Activated T-helper 17 cell treated with anti-CD3 and anti-CD28 coated beads, Interleukin-2, amount 50 U/mL, for 72 hours (primary cell): ENCODE data around the gene BACE2. TPM values are rescaled to one million over a fixed set of nuclear protein-coding genes. Genes with fewer than 3 reads are reported as not detected.
A peak's percentile ranks its signal among the peaks of the same experiment; 100 is the strongest.

Experiments
- ATAC-seq: fragments of 150-1000 bp; cut with Tn5 transposase; replicated peaks from 2 replicates; pipeline ENCODE4 v1.10.0; 2021; ENCODE audit warnings: mild to moderate bottlenecking, moderate library complexity
- H3K27ac Mint-ChIP-seq: one replicate; pipeline ENCODE4 v1.8.0; 2022; ENCODE audit warnings: mixed read lengths
- H3K27me3 Mint-ChIP-seq: one replicate; pipeline ENCODE4 v1.8.0; 2022; ENCODE audit warnings: mixed read lengths
- H3K36me3 Mint-ChIP-seq: one replicate; pipeline ENCODE4 v1.8.0; 2022; ENCODE audit warnings: low read depth, mild to moderate bottlenecking, mixed read lengths
- H3K4me1 Mint-ChIP-seq: one replicate; pipeline ENCODE4 v1.8.0; 2022; ENCODE audit warnings: mixed read lengths
- H3K4me3 Mint-ChIP-seq: one replicate; pipeline ENCODE4 v1.8.0; 2022; ENCODE audit warnings: mild to moderate bottlenecking, mixed read lengths
- H3K9me3 Mint-ChIP-seq: one replicate; pipeline ENCODE4 v1.8.0; 2022; ENCODE audit warnings: mixed read lengths
- total RNA-seq, 2 donors: library from RNA; stranded (reverse); gene quantifications; one replicate each; pipeline ENCODE4 v1.2.3, GENCODE V29; 2022

BACE2 gene
- under 1 TPM in 1 of 2 donors, not detected in 1; 0.52 TPM for total RNA-seq

- peak; percentile 60 for ATAC-seq
- peaks cover 4% of the 10 kb centered on the region for H3K36me3 Mint-ChIP-seq
- no peaks in the 10 kb centered on the region for H3K9me3 Mint-ChIP-seq
- H3K4me3 Mint-ChIP-seq: peak within 1 kb of the TSS; percentile 68
- H3K4me1 Mint-ChIP-seq: peaks cover 5% of the 10 kb centered on the region
- peaks cover 52% of the 10 kb centered on the region for H3K27me3 Mint-ChIP-seq
- no peak within 1 kb of the TSS for H3K27ac Mint-ChIP-seq
Measured at GRCh38 chr21:41167348-41168342, at the start of gene BACE2. Gene BACE2 (plus strand): TSS chr21:41168160. CDS start chr21:41168264, 104 bp downstream.

- no peak for ATAC-seq
Measured at GRCh38 chr21:41119901-41120300, 48.1 kb upstream of the BACE2 start.

GRCh38 chr21:41120997-41121396 is 47.0 kb upstream of the BACE2 start:
- H3K27me3 Mint-ChIP-seq: peaks cover 23% of the 10 kb centered on the region
- H3K27ac Mint-ChIP-seq: no peak overlapping the region
- H3K4me3 Mint-ChIP-seq: no peak overlapping the region
- no peaks in the 10 kb centered on the region for H3K36me3 Mint-ChIP-seq
- no peaks in the 10 kb centered on the region for H3K4me1 Mint-ChIP-seq
- no peak for ATAC-seq
- H3K9me3 Mint-ChIP-seq: no peaks in the 10 kb centered on the region

More at GRCh38 chr21:41119901-41120300, 48.1 kb upstream of the BACE2 start:
- H3K4me3 Mint-ChIP-seq: no peak overlapping the region
- H3K36me3 Mint-ChIP-seq: no peaks in the 10 kb centered on the region
- H3K27me3 Mint-ChIP-seq: peaks cover 23% of the 10 kb centered on the region
- no peaks in the 10 kb centered on the region for H3K4me1 Mint-ChIP-seq
- H3K9me3 Mint-ChIP-seq: no peaks in the 10 kb centered on the region
- H3K27ac Mint-ChIP-seq: no peak overlapping the region

- Mint-ChIP-seq H3K9me3 (no peaks in the 10 kb centered on the region), H3K27ac (no peak overlapping the region), H3K4me1 (no peaks in the 10 kb centered on the region), H3K27me3 (peaks cover 23% of the 10 kb centered on the region), H3K4me3 (no peak overlapping the region), H3K36me3 (no peaks in the 10 kb centered on the region)
- ATAC-seq: peak; percentile 16
Measured at GRCh38 chr21:41121785-41122415, 46.1 kb upstream of the BACE2 start.

GRCh38 chr21:41124641-41125201 is 43.2 kb upstream of the BACE2 start:
- Mint-ChIP-seq H3K9me3 (peaks cover 4% of the 10 kb centered on the region), H3K4me3 (no peak overlapping the region), H3K27ac (no peak overlapping the region), H3K36me3 (no peaks in the 10 kb centered on the region), H3K27me3 (peaks cover 29% of the 10 kb centered on the region), H3K4me1 (no peaks in the 10 kb centered on the region)
- ATAC-seq: no peak

GRCh38 chr21:41128981-41129380 is 39.0 kb upstream of the BACE2 start:
- Mint-ChIP-seq H3K27me3 (peaks cover 18% of the 10 kb centered on the region), H3K9me3 (peaks cover 4% of the 10 kb centered on the region), H3K4me3 (no peak overlapping the region), H3K27ac (no peak overlapping the region), H3K4me1 (no peaks in the 10 kb centered on the region), H3K36me3 (no peaks in the 10 kb centered on the region)
- ATAC-seq: no peak

- Mint-ChIP-seq H3K4me1 (no peaks in the 10 kb centered on the region), H3K4me3 (no peak overlapping the region), H3K9me3 (peaks cover 4% of the 10 kb centered on the region)
Measured at GRCh38 chr21:41130883-41131282, 37.1 kb upstream of the BACE2 start.

GRCh38 chr21:41133874-41134522 is 34.0 kb upstream of the BACE2 start:
- H3K36me3 Mint-ChIP-seq: no peaks in the 10 kb centered on the region
- no peak overlapping the region for H3K27ac Mint-ChIP-seq
- H3K27me3 Mint-ChIP-seq: peaks cover 15% of the 10 kb centered on the region
- peaks cover 4% of the 10 kb centered on the region for H3K9me3 Mint-ChIP-seq
- no peak overlapping the region for H3K4me3 Mint-ChIP-seq
- no peak for ATAC-seq
- no peaks in the 10 kb centered on the region for H3K4me1 Mint-ChIP-seq

More at GRCh38 chr21:41130883-41131282, 37.1 kb upstream of the BACE2 start:
- Mint-ChIP-seq H3K27me3 (peaks cover 20% of the 10 kb centered on the region), H3K36me3 (no peaks in the 10 kb centered on the region), H3K27ac (no peak overlapping the region)
- no peak for ATAC-seq

GRCh38 chr21:41135746-41136145 is 32.2 kb upstream of the BACE2 start:
- ATAC-seq: no peak
- Mint-ChIP-seq H3K36me3 (no peaks in the 10 kb centered on the region), H3K4me1 (no peaks in the 10 kb centered on the region), H3K4me3 (no peak overlapping the region), H3K9me3 (no peaks in the 10 kb centered on the region), H3K27ac (no peak overlapping the region), H3K27me3 (peaks cover 11% of the 10 kb centered on the region)

- no peak overlapping the region for H3K4me3 Mint-ChIP-seq
- H3K27me3 Mint-ChIP-seq: peaks cover 11% of the 10 kb centered on the region
- no peaks in the 10 kb centered on the region for H3K9me3 Mint-ChIP-seq
- no peak overlapping the region for H3K27ac Mint-ChIP-seq
- H3K36me3 Mint-ChIP-seq: no peaks in the 10 kb centered on the region
- H3K4me1 Mint-ChIP-seq: no peaks in the 10 kb centered on the region
- no peak for ATAC-seq
Measured at GRCh38 chr21:41136286-41136685, 31.7 kb upstream of the BACE2 start.

- Mint-ChIP-seq H3K27me3 (peaks cover 8% of the 10 kb centered on the region), H3K36me3 (no peaks in the 10 kb centered on the region), H3K9me3 (no peaks in the 10 kb centered on the region), H3K4me3 (no peak overlapping the region), H3K27ac (no peak overlapping the region), H3K4me1 (no peaks in the 10 kb centered on the region)
- ATAC-seq: no peak
Measured at GRCh38 chr21:41137401-41137800, 30.6 kb upstream of the BACE2 start.

GRCh38 chr21:41137889-41138288 is 30.1 kb upstream of the BACE2 start:
- no peak overlapping the region for H3K27ac Mint-ChIP-seq
- no peaks in the 10 kb centered on the region for H3K36me3 Mint-ChIP-seq
- peaks cover 6% of the 10 kb centered on the region for H3K27me3 Mint-ChIP-seq
- no peak overlapping the region for H3K4me3 Mint-ChIP-seq
- no peaks in the 10 kb centered on the region for H3K9me3 Mint-ChIP-seq
- H3K4me1 Mint-ChIP-seq: no peaks in the 10 kb centered on the region
- no peak for ATAC-seq

- no peak overlapping the region for H3K4me3 Mint-ChIP-seq
- ATAC-seq: no peak
- no peaks in the 10 kb centered on the region for H3K9me3 Mint-ChIP-seq
- H3K36me3 Mint-ChIP-seq: no peaks in the 10 kb centered on the region
- H3K27ac Mint-ChIP-seq: no peak overlapping the region
- no peaks in the 10 kb centered on the region for H3K4me1 Mint-ChIP-seq
- peaks cover 6% of the 10 kb centered on the region for H3K27me3 Mint-ChIP-seq
Measured at GRCh38 chr21:41138711-41139110, 29.2 kb upstream of the BACE2 start.

GRCh38 chr21:41139275-41139674 is 28.7 kb upstream of the BACE2 start:
- no peak for ATAC-seq
- Mint-ChIP-seq H3K9me3 (no peaks in the 10 kb centered on the region), H3K27me3 (peaks cover 6% of the 10 kb centered on the region), H3K4me3 (no peak overlapping the region), H3K27ac (no peak overlapping the region), H3K4me1 (no peaks in the 10 kb centered on the region), H3K36me3 (no peaks in the 10 kb centered on the region)
